Measurements from ENCODE around the gene TXNDC12.

- TF ChIP-seq CTCF (IDR thresholded peaks at IDR 0.05) (no peak), EZH2 (IDR thresholded peaks at IDR 0.05; ENCODE audit: borderline replicate concordance, insufficient read depth, low read depth, low read length, poor library complexity, severe bottlenecking) (no peak)
These were observed 64.5 kb downstream of the TXNDC12 start, which contains the start of gene RAB3B for GRCh38 chr1:51990478-51990965.

Data from B cell (primary cell).